Measurements from ENCODE around the gene ASNSD1. TPM values are rescaled to one million over a fixed set of nuclear protein-coding genes. Genes with fewer than 3 reads are reported as not detected.

The ASNSD1 gene
- 15.5 and 19.5 TPM in 2 replicates for polyA plus RNA-seq (2012; rRNA removed)
- polyA plus RNA-seq (2012; cell fraction: cytosol; rRNA removed) = 28.6 and 35.9 TPM in 2 replicates
- polyA plus RNA-seq (2012; cell fraction: nucleus; rRNA removed) = 3.6 and 10.3 TPM in 2 replicates

DNA sequence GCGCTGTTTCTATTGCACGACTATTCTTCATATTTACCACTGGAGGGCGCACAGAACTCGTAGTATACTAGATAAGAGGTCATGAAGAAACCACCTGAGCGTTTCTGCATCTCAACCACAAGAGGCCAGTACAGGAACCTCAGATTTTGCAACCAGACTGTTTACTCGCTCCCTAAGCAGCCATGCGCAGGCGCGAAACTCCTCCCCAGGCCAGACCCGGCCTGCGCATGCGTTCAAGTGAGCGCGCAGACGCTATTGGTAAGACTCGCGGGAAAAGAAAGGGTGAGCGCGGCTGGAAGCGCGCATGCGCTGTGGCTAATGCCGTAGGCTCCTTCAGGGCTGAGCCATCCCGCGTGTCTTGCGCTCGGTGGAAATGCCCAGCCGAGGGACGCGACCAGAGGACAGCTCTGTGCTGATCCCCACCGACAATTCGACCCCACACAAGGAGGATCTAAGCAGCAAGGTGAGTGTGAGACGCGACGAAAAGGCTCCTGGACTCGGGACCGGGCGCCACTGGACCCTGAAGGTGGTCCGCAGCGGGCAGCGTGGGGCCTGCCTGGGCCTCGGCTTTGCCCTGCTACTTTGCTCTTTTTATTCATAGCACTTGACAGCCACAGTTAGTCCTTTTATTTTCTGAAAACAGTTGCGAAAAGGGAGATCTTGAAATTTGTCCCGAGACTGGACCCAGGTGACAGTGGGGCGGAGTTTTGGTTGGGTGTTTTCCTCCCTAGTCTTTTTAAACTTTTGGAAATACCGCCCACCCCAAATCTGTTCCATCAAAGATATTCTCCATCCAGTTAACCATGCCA is at the start of gene ASNSD1:
Gene ASNSD1 (plus strand): TSS at position 312 of the 809 bp plus-strand sequence. CDS start 4,674 bp downstream, outside the sequence.
- WGBS (ENCODE audit: low lambda C conversion rate) = 1% methylated on average over 29 of the region's 46 CpGs
- H3K36me3 ChIP-seq (replicated peaks in 1 of 2; ENCODE audit: control insufficient read depth in 1 of 2, insufficient read depth in 2 of 2, low read length in 1 of 2) = peaks cover 20 to 21% of the 10 kb centered on the region in 2 experiments
- H3F3A ChIP-seq (replicated peaks; ENCODE audit: insufficient read depth) = no peaks in the 10 kb centered on the region
- peak within 1 kb of the TSS; percentile 97 for H2AFZ ChIP-seq (ENCODE audit: low read depth)
- H3K4me2 ChIP-seq = peak within 1 kb of the TSS; percentile 98
- no peaks in the 10 kb centered on the region for H4K20me1 ChIP-seq (ENCODE audit: insufficient read depth)
- H3K4me3 ChIP-seq (ENCODE audit: low read depth in 2 of 2, low read length in 1 of 2) = peak within 1 kb of the TSS; percentile 93 to 99
- ChIA-PET POLR2A (interaction anchor here (1.1 kb wide), 1 partner anchor 123 kb away, joined by 6 read pairs; the partner anchor contains the start of genes ORMDL1 and PMS1), CTCF (interaction anchor here (0.5 to 6.5 kb wide), 53 partner anchors 8 to 819 kb away, joined by 3 to 99 read pairs (median 4); partner anchors contain the start of genes ANKAR, OSGEPL1 and SLC40A1)
- DNase-seq = peak; percentile 96
- H3K9ac ChIP-seq = peak within 1 kb of the TSS; percentile 91
- H3K9me2 ChIP-seq = no peaks in the 10 kb centered on the region
- no peaks in the 10 kb centered on the region for H3K27me3 ChIP-seq (ENCODE audit: insufficient read depth)
- H3K9me3 ChIP-seq = no peaks in the 10 kb centered on the region
- peak within 1 kb of the TSS; percentile 56 to 87 for H3K27ac ChIP-seq (ENCODE audit: low read depth in 2 of 2, low read length in 1 of 2)
- peaks cover 45% of the 10 kb centered on the region for H3K79me2 ChIP-seq (ENCODE audit: insufficient read depth)
- H3K4me1 ChIP-seq (ENCODE audit: control insufficient read depth in 1 of 2, insufficient read depth in 2 of 2, low read depth in 1 of 2, low read length in 1 of 2) = peaks cover 0 to 6% of the 10 kb centered on the region in 2 experiments; a peak in 3 of 4 replicates
- TF ChIP-seq, protein P1, sequence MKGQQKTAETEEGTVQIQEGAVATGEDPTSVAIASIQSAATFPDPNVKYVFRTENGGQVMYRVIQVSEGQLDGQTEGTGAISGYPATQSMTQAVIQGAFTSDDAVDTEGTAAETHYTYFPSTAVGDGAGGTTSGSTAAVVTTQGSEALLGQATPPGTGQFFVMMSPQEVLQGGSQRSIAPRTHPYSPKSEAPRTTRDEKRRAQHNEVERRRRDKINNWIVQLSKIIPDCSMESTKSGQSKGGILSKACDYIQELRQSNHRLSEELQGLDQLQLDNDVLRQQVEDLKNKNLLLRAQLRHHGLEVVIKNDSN (IDR thresholded peaks at IDR 0.05; ENCODE audit: borderline replicate concordance, low read depth) = no peak
- TF ChIP-seq, protein P2, sequence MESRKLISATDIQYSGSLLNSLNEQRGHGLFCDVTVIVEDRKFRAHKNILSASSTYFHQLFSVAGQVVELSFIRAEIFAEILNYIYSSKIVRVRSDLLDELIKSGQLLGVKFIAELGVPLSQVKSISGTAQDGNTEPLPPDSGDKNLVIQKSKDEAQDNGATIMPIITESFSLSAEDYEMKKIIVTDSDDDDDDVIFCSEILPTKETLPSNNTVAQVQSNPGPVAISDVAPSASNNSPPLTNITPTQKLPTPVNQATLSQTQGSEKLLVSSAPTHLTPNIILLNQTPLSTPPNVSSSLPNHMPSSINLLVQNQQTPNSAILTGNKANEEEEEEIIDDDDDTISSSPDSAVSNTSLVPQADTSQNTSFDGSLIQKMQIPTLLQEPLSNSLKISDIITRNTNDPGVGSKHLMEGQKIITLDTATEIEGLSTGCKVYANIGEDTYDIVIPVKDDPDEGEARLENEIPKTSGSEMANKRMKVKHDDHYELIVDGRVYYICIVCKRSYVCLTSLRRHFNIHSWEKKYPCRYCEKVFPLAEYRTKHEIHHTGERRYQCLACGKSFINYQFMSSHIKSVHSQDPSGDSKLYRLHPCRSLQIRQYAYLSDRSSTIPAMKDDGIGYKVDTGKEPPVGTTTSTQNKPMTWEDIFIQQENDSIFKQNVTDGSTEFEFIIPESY (IDR thresholded peaks at IDR 0.05; ENCODE audit: borderline replicate concordance, low read depth) = peak; percentile 92
- TF ChIP-seq FOXM1 (IDR thresholded peaks at IDR 0.05; ENCODE audit: low read depth) (no peak), RCOR1 (IDR thresholded peaks at IDR 0.05; ENCODE audit: low read length) (peak; percentile 54; the same call in 1 of the 2 replicates), SMC3 (IDR thresholded peaks at IDR 0.05; ENCODE audit: low read depth, low read length) (peak; percentile 93), TAF1 (IDR thresholded peaks at IDR 0.05; ENCODE audit: borderline replicate concordance, low read depth, low read length) (peak; percentile 56; the same call in 1 of the 2 replicates), EZH2phosphoT487 (IDR thresholded peaks at IDR 0.05; ENCODE audit: borderline replicate concordance, low read depth) (no peak), FOXJ3 (CRISPR knock-in tag; IDR thresholded peaks at IDR 0.05) (no peak), NRF1 (IDR thresholded peaks at IDR 0.05; ENCODE audit: low read depth, low read length) (peak; percentile 99), SIN3A (IDR thresholded peaks at IDR 0.05; ENCODE audit: borderline replicate concordance, low read depth, low read length) (0 out of 2 replicates have a peak, but pooled peaks have one; percentile 46), ELF1 (IDR thresholded peaks at IDR 0.05) (no peak), POLR2AphosphoS5 (IDR thresholded peaks at IDR 0.05; ENCODE audit: low read depth, low read length) (peak; percentile 93), MXI1 (IDR thresholded peaks at IDR 0.05; ENCODE audit: low read depth, low read length) (peak; percentile 57; the same call in 1 of the 2 replicates), TCF12 (IDR thresholded peaks at IDR 0.05) (0 out of 2 replicates have a peak, but pooled peaks have one; percentile 9), EP300 (IDR thresholded peaks at IDR 0.05; ENCODE audit: borderline replicate concordance in 1 of 2, low read depth in 1 of 2, low read length in 1 of 2) (peak in 1 of 2 experiments; percentile 33; a peak in 1 of 4 replicates), CHD2 (IDR thresholded peaks at IDR 0.05; ENCODE audit: low read length, partially characterized antibody) (peak; percentile 98)
- TF ChIP-seq, protein P3, sequence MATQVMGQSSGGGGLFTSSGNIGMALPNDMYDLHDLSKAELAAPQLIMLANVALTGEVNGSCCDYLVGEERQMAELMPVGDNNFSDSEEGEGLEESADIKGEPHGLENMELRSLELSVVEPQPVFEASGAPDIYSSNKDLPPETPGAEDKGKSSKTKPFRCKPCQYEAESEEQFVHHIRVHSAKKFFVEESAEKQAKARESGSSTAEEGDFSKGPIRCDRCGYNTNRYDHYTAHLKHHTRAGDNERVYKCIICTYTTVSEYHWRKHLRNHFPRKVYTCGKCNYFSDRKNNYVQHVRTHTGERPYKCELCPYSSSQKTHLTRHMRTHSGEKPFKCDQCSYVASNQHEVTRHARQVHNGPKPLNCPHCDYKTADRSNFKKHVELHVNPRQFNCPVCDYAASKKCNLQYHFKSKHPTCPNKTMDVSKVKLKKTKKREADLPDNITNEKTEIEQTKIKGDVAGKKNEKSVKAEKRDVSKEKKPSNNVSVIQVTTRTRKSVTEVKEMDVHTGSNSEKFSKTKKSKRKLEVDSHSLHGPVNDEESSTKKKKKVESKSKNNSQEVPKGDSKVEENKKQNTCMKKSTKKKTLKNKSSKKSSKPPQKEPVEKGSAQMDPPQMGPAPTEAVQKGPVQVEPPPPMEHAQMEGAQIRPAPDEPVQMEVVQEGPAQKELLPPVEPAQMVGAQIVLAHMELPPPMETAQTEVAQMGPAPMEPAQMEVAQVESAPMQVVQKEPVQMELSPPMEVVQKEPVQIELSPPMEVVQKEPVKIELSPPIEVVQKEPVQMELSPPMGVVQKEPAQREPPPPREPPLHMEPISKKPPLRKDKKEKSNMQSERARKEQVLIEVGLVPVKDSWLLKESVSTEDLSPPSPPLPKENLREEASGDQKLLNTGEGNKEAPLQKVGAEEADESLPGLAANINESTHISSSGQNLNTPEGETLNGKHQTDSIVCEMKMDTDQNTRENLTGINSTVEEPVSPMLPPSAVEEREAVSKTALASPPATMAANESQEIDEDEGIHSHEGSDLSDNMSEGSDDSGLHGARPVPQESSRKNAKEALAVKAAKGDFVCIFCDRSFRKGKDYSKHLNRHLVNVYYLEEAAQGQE (IDR thresholded peaks at IDR 0.05; ENCODE audit: low read depth, low read length) = peak; percentile 12; the same call in 1 of the 2 replicates
- TF ChIP-seq, protein P4, sequence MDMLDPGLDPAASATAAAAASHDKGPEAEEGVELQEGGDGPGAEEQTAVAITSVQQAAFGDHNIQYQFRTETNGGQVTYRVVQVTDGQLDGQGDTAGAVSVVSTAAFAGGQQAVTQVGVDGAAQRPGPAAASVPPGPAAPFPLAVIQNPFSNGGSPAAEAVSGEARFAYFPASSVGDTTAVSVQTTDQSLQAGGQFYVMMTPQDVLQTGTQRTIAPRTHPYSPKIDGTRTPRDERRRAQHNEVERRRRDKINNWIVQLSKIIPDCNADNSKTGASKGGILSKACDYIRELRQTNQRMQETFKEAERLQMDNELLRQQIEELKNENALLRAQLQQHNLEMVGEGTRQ (IDR thresholded peaks at IDR 0.05; ENCODE audit: borderline replicate concordance, low read depth, low read length) = no peak
- TF ChIP-seq, protein P5, sequence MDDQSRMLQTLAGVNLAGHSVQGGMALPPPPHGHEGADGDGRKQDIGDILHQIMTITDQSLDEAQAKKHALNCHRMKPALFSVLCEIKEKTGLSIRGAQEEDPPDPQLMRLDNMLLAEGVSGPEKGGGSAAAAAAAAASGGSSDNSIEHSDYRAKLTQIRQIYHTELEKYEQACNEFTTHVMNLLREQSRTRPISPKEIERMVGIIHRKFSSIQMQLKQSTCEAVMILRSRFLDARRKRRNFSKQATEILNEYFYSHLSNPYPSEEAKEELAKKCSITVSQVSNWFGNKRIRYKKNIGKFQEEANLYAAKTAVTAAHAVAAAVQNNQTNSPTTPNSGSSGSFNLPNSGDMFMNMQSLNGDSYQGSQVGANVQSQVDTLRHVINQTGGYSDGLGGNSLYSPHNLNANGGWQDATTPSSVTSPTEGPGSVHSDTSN (IDR thresholded peaks at IDR 0.05) = no peak
- TF ChIP-seq, protein P6, sequence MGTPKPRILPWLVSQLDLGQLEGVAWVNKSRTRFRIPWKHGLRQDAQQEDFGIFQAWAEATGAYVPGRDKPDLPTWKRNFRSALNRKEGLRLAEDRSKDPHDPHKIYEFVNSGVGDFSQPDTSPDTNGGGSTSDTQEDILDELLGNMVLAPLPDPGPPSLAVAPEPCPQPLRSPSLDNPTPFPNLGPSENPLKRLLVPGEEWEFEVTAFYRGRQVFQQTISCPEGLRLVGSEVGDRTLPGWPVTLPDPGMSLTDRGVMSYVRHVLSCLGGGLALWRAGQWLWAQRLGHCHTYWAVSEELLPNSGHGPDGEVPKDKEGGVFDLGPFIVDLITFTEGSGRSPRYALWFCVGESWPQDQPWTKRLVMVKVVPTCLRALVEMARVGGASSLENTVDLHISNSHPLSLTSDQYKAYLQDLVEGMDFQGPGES (IDR thresholded peaks at IDR 0.05; ENCODE audit: low read depth, low read length) = no peak
